IPS DF 19.7 (cell line): ENCODE data around the gene KIF16B.

Source experiments
- DNase-seq: peaks from one replicate; pipeline ENCODE4 v3.0.0-alpha.2; 2013; ENCODE audit warnings: low read depth, low spot score

The KIF16B gene

DNA sequence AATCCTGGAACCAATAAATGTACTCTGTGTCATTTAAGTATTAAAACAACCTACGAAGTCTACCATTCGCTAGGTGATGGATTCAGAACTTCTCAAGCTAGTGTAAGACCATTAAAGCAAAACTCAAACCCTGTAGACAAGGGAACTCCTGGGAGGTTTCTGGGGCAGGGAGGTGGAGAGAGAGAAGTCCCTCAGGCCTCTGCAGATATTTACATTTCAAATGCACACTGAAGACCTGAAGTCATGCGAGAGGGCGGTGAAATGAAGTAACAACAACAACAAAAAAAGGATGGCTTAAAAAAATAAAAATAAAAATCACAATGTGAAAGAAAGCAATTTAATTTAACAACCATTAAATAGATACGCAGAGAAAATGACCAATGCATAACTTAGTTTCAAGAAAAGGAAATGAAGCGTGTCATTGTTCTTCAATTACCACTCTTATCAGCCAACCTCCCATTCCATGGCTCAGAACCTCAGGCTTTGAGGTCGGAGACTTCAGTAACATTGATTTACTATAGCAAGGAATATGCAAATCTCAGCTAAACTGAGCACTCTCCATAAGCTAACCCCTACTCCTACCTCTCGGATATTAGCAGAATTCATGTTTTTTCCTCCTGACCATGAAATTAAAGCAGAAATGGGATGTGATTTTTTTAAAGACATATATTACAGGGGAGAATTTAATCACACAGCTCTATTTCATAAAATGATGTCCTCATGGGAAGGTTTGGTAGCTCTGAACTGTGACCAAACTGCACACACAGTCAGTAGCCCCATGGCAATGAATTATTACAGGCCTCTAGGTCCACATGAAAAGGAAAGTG is 140.6 kb downstream of the KIF16B start:
- DNase-seq = no peak

DNA sequence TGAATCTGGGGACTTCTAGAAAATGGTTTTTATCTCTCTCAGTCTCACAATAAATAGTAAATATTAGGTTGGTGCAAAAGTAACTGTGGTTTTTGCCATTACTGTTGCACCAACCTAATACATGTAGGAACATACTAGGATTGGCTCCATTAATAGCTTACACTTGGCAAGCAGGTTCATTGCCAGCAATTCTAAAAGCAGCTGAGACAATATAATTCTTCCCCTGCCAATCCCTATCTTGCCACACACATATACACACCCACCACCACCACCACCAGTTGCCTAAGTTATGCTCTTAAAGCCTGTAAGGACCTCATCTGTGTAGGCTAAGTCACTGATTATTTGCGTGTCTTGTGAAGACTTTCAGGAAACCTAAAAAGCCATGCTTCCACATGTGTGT is 145.1 kb downstream of the KIF16B start:
- no peak for DNase-seq

DNA sequence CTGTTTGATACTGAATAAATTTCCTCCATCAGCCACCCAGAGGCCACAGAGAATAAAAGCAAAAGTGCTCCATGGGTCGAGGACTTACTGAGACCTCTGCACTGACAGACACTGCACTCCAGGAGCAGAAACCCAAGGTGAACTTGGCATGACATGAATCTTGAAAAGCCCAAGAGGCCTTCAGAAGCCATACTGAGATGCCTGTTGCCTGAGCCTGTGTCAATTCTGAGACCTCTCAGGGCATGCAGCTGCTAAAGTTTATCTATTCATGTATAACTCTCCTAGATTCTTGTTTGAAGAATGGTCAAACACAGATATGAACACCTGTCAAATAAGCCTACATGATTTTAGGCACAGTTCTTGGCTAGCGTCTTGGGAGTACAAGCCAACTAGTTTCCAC is 145.7 kb downstream of the KIF16B start:
- no peak for DNase-seq

- no peak for DNase-seq
These were observed 148.5 kb downstream of the KIF16B start for GRCh38 chr20:16424780-16425179.

DNA sequence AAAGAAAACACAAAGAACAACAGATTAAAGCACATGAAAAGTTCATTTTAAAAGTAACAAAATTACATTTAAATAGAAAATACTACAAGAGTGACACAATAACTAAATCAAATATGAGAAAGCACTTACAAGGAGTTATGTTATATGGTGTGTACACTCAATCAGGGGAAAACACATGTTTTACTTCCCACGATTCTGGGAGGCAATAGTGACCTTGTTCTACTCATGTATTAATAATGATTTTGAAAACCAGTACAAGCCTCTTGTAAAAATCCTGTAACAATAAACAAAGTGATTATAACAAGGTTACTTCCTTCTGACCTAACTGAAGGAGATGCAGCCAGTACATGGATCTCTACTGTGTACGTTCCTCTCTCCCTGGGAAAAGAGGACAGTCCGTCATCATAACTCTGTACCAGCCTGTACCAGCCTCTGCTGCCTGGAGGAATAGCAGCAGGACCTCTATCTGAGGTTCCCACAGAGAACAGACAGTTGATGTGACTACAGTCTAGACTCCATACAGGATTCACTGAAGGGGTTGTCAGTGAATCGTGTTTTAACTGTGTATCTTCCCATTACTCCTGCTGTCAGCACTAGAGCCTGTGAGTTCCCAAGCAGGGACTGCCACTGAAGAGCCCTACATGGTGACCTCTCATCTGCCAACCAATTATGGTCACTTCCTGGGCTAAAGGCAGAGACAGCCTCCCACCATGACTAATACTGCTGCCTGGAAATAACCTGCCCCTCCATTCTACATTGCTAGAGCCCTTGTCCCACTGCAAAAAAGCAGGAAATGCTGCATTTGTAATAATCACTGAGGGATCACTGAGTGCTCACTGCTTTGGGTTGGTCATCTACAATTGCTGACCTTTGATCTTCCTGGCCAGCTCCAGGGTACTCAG is 149.7 kb downstream of the KIF16B start:
- no peak for DNase-seq

GRCh38 chr20:16419138-16419715 is 154.0 kb downstream of the KIF16B start:
- no peak for DNase-seq

GRCh38 chr20:16418616-16419015 is 154.6 kb downstream of the KIF16B start:
- DNase-seq = no peak

- DNase-seq = no peak
These were observed 156.2 kb downstream of the KIF16B start for GRCh38 chr20:16417001-16417400.

- no peak for DNase-seq
These were observed 157.9 kb downstream of the KIF16B start for GRCh38 chr20:16415071-16416053.

DNA sequence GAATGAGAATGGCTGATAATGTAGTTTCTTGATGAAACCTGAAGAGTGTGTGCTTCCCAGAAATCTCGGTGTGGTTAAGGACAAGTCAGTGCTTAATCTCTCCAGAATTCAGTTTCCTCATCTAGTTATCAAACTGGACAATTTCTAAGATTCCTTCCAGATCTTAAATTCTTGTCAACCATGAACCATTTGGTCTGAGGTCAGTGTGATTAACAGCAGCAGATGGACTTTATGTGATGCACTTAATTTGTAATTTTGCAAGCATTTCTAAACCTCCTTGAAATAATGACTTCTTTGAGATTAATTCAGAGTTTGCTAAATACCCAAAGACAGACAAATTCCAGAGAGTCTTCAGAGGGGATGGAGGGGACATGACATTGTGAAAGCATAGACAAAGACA is 160.3 kb downstream of the KIF16B start:
- DNase-seq = no peak

- no peak for DNase-seq
These were observed 161.9 kb downstream of the KIF16B start for GRCh38 chr20:16411361-16411760.

GRCh38 chr20:16410626-16411025 is 162.6 kb downstream of the KIF16B start:
- no peak for DNase-seq

DNA sequence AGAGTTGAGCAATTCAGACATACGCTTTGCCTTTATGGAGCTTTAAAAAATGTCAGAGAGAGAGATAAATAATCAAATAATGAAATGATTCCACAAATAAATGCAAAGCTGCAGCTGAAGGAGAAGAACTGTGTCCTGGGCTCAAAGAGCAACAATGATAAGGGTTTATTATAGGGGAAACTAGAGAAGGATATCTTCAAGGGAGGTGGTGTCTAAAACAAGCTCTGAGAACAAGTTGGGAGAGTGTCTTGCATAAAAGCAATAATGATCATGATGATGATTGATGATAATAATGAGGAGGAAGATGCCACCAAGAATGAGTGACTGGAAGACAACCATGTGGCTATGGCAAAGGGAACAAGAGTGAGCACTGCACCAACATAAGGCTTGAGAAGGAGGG is 164.3 kb downstream of the KIF16B start:
- DNase-seq = no peak

- DNase-seq = no peak
These were observed 165.8 kb downstream of the KIF16B start for GRCh38 chr20:16407251-16408067.

GRCh38 chr20:16405254-16405653 is 168.0 kb downstream of the KIF16B start:
- no peak for DNase-seq

- no peak for DNase-seq
These were observed 168.6 kb downstream of the KIF16B start for GRCh38 chr20:16404640-16405039.

DNA sequence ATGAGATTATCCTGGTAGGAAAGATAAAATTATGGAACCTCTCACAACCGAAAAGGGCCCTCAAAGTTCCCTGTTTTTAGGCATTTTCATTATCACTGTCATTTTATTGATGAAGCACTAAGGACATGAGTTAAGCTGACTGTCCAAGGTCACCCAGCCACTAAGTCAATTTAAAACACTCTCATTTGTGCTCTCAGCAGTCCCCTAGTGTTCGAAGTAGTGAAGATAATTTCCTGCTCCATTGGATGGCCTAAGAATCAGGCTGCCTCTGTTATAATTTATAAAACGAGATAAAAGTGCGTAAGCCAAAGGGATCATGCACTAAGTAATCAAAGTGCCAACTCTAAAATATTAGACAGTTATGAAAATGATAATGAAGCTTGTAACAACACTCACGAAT is 169.1 kb downstream of the KIF16B start:
- no peak for DNase-seq

GRCh38 chr20:16400234-16400633 is 173.0 kb downstream of the KIF16B start:
- no peak for DNase-seq

GRCh38 chr20:16399801-16400200 is 173.4 kb downstream of the KIF16B start:
- no peak for DNase-seq

- no peak for DNase-seq
These were observed 176.2 kb downstream of the KIF16B start for GRCh38 chr20:16397086-16397485.
